Spleen (tissue), 11 donors: ENCODE results near the gene GPR85. TPM values are rescaled to one million over a fixed set of nuclear protein-coding genes. Genes with fewer than 3 reads are reported as not detected.

ENCODE experiments used
- DNase-seq: peaks from one replicate; pipeline ENCODE4 v3.0.0-alpha.2; 2020
- H3K27ac ChIP-seq, 8 donors: fragments of 200-600 bp; sonication (generic) in 7 of 8; 1 replicate in 4 of 8; 2 replicates in 4 of 8; pipeline versions ENCODE4 v1.5.0 to v1.8.0; 2016 to 2021; ENCODE audit warnings: inconsistent platforms in 4 of 8, mild to moderate bottlenecking in 4 of 8, moderate library complexity in 1 of 8
- H3K27me3 ChIP-seq, 7 donors: fragments of 200-600 bp; sonication (generic) in 6 of 7; replicated peaks in 1 of 7; 1 replicate in 4 of 7; 2 replicates in 3 of 7; pipeline versions ENCODE4 v1.5.0 to v1.8.0; 2016 to 2021; ENCODE audit warnings: inconsistent platforms in 3 of 7, mild to moderate bottlenecking in 1 of 7
- H3K36me3 ChIP-seq, 6 donors: fragments of 200-600 bp; sonication (generic) in 5 of 6; 1 replicate in 4 of 6; 2 replicates in 2 of 6; pipeline versions ENCODE4 v1.5.0 to v1.8.0; 2016 to 2021; ENCODE audit warnings: inconsistent platforms in 2 of 6
- H3K4me1 ChIP-seq, 6 donors: fragments of 200-600 bp; sonication (generic) in 5 of 6; 1 replicate in 3 of 6; 2 replicates in 3 of 6; pipeline versions ENCODE4 v1.5.0 to v1.8.0; 2016 to 2021; ENCODE audit warnings: inconsistent platforms in 3 of 6
- H3K4me3 ChIP-seq, 8 donors: fragments of 200-600 bp; sonication (generic) in 7 of 8; 1 replicate in 4 of 8; 2 replicates in 4 of 8; pipeline versions ENCODE4 v1.5.0 to v1.8.0; 2016 to 2021; ENCODE audit warnings: inconsistent platforms in 4 of 8, mild to moderate bottlenecking in 4 of 8, moderate library complexity in 2 of 8
- H3K9me3 ChIP-seq, 8 donors: fragments of 200-600 bp; sonication (generic) in 7 of 8; 1 replicate in 4 of 8; 2 replicates in 4 of 8; pipeline versions ENCODE4 v1.5.0 to v1.8.0; 2016 to 2021; ENCODE audit warnings: inconsistent platforms in 4 of 8
- CTCF ChIP-seq, 11 experiments: fragments of 200-600 bp in 7 of 11; fragments of 450-650 bp in 4 of 11; sonication (generic) in 4 of 11; IDR thresholded peaks in 8 of 11; conservative IDR thresholded peaks in 3 of 11; 1 replicate in 7 of 11; 2 replicates in 4 of 11; pipeline versions ENCODE4 v1.4.0 to v1.8.0; 2016 to 2021; ENCODE audit warnings: antibody characterized with exemption in 11 of 11, inconsistent platforms in 4 of 11, mild to moderate bottlenecking in 1 of 11
- POLR2A ChIP-seq, 3 donors: fragments of 450-650 bp; IDR thresholded peaks; one replicate each; pipeline ENCODE4 v1.5.1; 2017; ENCODE audit warnings: antibody characterized with exemption in 3 of 3, mild to moderate bottlenecking in 1 of 3
- POLR2AphosphoS5 ChIP-seq, 3 donors: sonication (generic); formaldehyde crosslinking; IDR thresholded peaks; one replicate each; pipeline ENCODE4 v1.5.1; 2017; ENCODE audit warnings: antibody characterized with exemption in 3 of 3
- WGBS, 5 donors: extraction: QIAGEN DNeasy Blood & Tissue Kit in 3 of 5; methylation state at CpG; one replicate each; pipeline versions ENCODE4 v1.1.5 to v1.1.7; 2013 to 2018; 5-methylcytosine and 5-hydroxymethylcytosine counted together
- intact Hi-C: fragments of 100-400 bp; cut with DNase I; formaldehyde crosslinking; loops from one replicate; pipeline ENCODE4 v1.15.0; 2023; ENCODE audit warnings: low total_unique reads
- polyA plus RNA-seq, 3 donors: library from polyadenylated mRNA; stranded (reverse); fragments of 200-250 nt; gene quantifications; one replicate each; pipeline ENCODE4 v1.2.1, GENCODE V29; 2013
- total RNA-seq, 7 donors: library from RNA; depleted of rRNA in 3 of 7; stranded (reverse); fragments of >200 nt in 3 of 7; fragmentation: NEBNext Ultra II Directional in 4 of 7; extraction: Animal tissue kit (Norgen Biotek cat#: 25700) in 4 of 7; gene quantifications; one replicate each; pipeline versions ENCODE4 v1.1.0 to v1.2.1, GENCODE V29; 2016 to 2021
- donor health status: healthy with polysubstance abuse.
- donor health status: DM: no; HTN: no; CAD: no; lungs with moderate emphysema.
- donor health status: DM: no; HTN: no; CAD: no.
- donor health status: Bipolar disorder and iron deficiency.
- donor health status: healthy.
- donor health status: DM: no; HTN: no; CAD: no.
- donor health status: DM: yes; HTN: yes; CAD: no.

GPR85 gene
- total and polyA plus RNA-seq, 10 donors, result 1.3 to 11.3 (median 5.2) TPM

DNA sequence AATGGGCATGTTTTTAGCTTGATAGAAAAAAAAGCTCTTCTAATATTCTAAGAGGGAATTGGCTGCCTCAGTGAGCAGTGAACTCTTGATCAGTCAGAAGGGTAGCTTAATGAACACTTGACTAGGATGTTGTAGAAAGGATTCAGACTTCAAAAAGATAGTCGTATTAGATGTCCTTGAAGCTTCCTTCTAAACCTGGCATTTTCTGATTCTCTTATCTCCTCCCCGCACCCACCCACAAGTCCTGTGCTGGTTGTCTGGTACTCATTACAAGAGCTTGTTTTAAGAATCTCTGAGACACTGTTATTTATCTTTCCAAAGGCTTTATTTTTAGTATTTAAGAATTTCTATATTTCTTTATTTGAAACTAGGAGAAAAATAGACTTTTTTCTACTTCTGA lies 39.1 kb upstream of the GPR85 start:
- no peak overlapping the region for H3K4me3 ChIP-seq
- no peak for DNase-seq
- no peaks in the 10 kb centered on the region for H3K9me3 ChIP-seq
- no peak overlapping the region for H3K27ac ChIP-seq
- H3K36me3 ChIP-seq, result no peaks in the 10 kb centered on the region
- no peak for TF ChIP-seq POLR2AphosphoS5 (IDR thresholded peaks at IDR 0.05)
- no peaks in the 10 kb centered on the region for H3K4me1 ChIP-seq
- intact Hi-C loops, result no loop called here
- WGBS, 5 donors, result 68 to 90% (median 81%) methylated on average over 2 of the region's 2 CpGs
- H3K27me3 ChIP-seq, result no peaks in the 10 kb centered on the region

DNA sequence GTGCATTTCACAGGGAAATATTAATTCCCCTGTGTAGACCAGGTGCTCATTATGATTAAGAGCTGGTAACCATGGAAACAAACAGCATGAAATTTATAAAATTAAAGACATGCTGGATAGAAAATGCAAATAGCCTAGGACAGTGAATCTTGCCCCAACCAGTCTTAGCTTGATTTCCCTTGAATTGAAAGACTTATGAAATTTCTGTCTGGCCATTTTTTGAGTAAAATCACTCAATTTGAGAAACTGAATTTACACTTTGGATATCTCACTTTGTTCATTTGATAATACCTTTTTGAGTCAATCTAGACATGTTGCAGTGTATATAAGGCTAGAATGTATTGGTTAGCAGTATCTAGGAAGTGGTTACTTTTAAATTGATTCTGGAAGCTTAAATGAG lies 36.1 kb upstream of the GPR85 start:
- peaks cover under 1 to 13% (median 6%) of the 10 kb centered on the region in 6 donors for H3K4me1 ChIP-seq
- TF ChIP-seq POLR2A (IDR thresholded peaks at IDR 0.05), result no peak
- TF ChIP-seq POLR2AphosphoS5 (IDR thresholded peaks at IDR 0.05), result no peak
- no peak for TF ChIP-seq CTCF (IDR thresholded peaks at IDR 0.05 in 8 of 11, conservative IDR thresholded peaks at IDR 0.05 in 3 of 11)
- H3K27ac ChIP-seq, result no peak overlapping the region
- intact Hi-C loops, result no loop called here
- no peaks in the 10 kb centered on the region for H3K9me3 ChIP-seq
- no peaks in the 10 kb centered on the region for H3K27me3 ChIP-seq
- no peak for DNase-seq
- no peak overlapping the region for H3K4me3 ChIP-seq
- no peaks in the 10 kb centered on the region for H3K36me3 ChIP-seq

- Histone ChIP-seq H3K27me3 (no peaks in the 10 kb centered on the region), H3K27ac (no peak overlapping the region), H3K36me3 (peaks cover 0 to 8% (median 2%) of the 10 kb centered on the region in 6 donors), H3K4me1 (peaks cover 6 to 30% (median 14%) of the 10 kb centered on the region in 6 donors), H3K9me3 (no peaks in the 10 kb centered on the region), H3K4me3 (no peak overlapping the region)
- intact Hi-C loops, result no loop called here
- 73 to 86% (median 83%) methylated on average over 1 of the region's 1 CpG for WGBS, 5 donors
- TF ChIP-seq CTCF (IDR thresholded peaks at IDR 0.05 in 8 of 11, conservative IDR thresholded peaks at IDR 0.05 in 3 of 11) (no peak), POLR2AphosphoS5 (IDR thresholded peaks at IDR 0.05) (no peak), POLR2A (IDR thresholded peaks at IDR 0.05) (no peak)
- DNase-seq, result no peak
These were observed 34.0 kb upstream of the GPR85 start for GRCh38 chr7:113120647-113121046.

DNA sequence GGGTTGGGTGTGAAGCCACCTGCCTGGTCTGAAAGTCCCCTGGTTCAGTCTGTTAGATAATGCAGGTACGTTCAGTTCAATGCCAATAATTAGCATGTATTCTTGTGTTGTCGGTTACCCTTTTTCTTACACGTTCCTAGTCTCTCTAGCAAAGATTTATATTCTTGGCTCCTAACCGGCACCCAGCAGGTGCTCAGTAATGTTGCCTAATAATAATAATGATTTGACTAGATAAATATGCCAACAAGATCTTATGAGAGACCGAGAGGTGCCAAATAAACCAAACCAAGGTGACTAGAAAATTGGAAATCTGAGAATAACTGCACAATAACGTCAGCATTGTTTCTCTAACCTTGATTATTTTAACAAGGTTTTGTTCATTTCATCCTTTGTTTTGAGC lies 32.8 kb upstream of the GPR85 start:
- H3K9me3 ChIP-seq, result no peaks in the 10 kb centered on the region
- no peak overlapping the region for H3K4me3 ChIP-seq
- H3K27ac ChIP-seq, result no peak overlapping the region
- H3K27me3 ChIP-seq, result no peaks in the 10 kb centered on the region
- TF ChIP-seq POLR2A (IDR thresholded peaks at IDR 0.05), result no peak
- no peak for TF ChIP-seq POLR2AphosphoS5 (IDR thresholded peaks at IDR 0.05)
- TF ChIP-seq CTCF (IDR thresholded peaks at IDR 0.05 in 8 of 11, conservative IDR thresholded peaks at IDR 0.05 in 3 of 11), result no peak
- intact Hi-C loops, result no loop called here
- 87 to 91% (median 88%) methylated on average over 6 of the region's 6 CpGs for WGBS, 5 donors
- peaks cover 0 to 16% (median 3%) of the 10 kb centered on the region in 6 donors for H3K36me3 ChIP-seq
- peaks cover 6 to 37% (median 16%) of the 10 kb centered on the region in 6 donors for H3K4me1 ChIP-seq
- no peak for DNase-seq
